HG03097 (cell line): ENCODE results near the gene CC2D2A.

Experiments used
- ATAC-seq: cut with Tn5 transposase; IDR thresholded peaks from one replicate; pipeline ENCODE4 v1.9.1; 2021; ENCODE audit not compliant: unreplicated experiment, low FRiP score

Gene CC2D2A

GRCh38 chr4:15459706-15460105, 10.0 kb upstream of the CC2D2A start:
- no peak for ATAC-seq

GRCh38 chr4:15466596-15466995, 3.1 kb upstream of the CC2D2A start:
- no peak for ATAC-seq

- ATAC-seq, result no peak
Observed at GRCh38 chr4:15470128-15470475, 420 bp downstream of the CC2D2A start.

GRCh38 chr4:15476396-15476795, 6.7 kb downstream of the CC2D2A start:
- no peak for ATAC-seq

- ATAC-seq, result no peak
Observed at GRCh38 chr4:15478724-15479088, 9.0 kb downstream of the CC2D2A start.

GRCh38 chr4:15479089-15479912, 9.6 kb downstream of the CC2D2A start:
- no peak for ATAC-seq

GRCh38 chr4:15479913-15480185, 10.2 kb downstream of the CC2D2A start:
- ATAC-seq, result no peak

GRCh38 chr4:15481961-15482745, 12.5 kb downstream of the CC2D2A start:
- ATAC-seq, result no peak

- ATAC-seq, result no peak
Observed at GRCh38 chr4:15482842-15483241, 13.2 kb downstream of the CC2D2A start.

- no peak for ATAC-seq
Observed at GRCh38 chr4:15488136-15488535, 18.5 kb downstream of the CC2D2A start.

- no peak for ATAC-seq
Observed at GRCh38 chr4:15488658-15489470, 19.2 kb downstream of the CC2D2A start.

- ATAC-seq, result no peak
Observed at GRCh38 chr4:15489551-15489950, 19.9 kb downstream of the CC2D2A start.

- ATAC-seq, result no peak
Observed at GRCh38 chr4:15493411-15493810, 23.7 kb downstream of the CC2D2A start.

- no peak for ATAC-seq
Observed at GRCh38 chr4:15495621-15496020, 25.9 kb downstream of the CC2D2A start.

GRCh38 chr4:15498356-15498755, 28.7 kb downstream of the CC2D2A start:
- no peak for ATAC-seq

GRCh38 chr4:15500701-15501100, 31.0 kb downstream of the CC2D2A start:
- ATAC-seq, result no peak

- ATAC-seq, result no peak
Observed at GRCh38 chr4:15501941-15502340, 32.3 kb downstream of the CC2D2A start.

GRCh38 chr4:15502384-15502783, 32.7 kb downstream of the CC2D2A start:
- no peak for ATAC-seq

- ATAC-seq, result no peak
Observed at GRCh38 chr4:15504041-15504440, 34.4 kb downstream of the CC2D2A start.

- no peak for ATAC-seq
Observed at GRCh38 chr4:15506464-15506863, 36.8 kb downstream of the CC2D2A start.

- no peak for ATAC-seq
Observed at GRCh38 chr4:15507679-15508078, 38.0 kb downstream of the CC2D2A start.
